Head of caudate nucleus (tissue), 42 donors: ENCODE data around the gene TMEM253.

Experiments
- DNase-seq, 42 donors: peaks; one replicate each; pipeline versions ENCODE4 v3.0.0 to v3.0.0-alpha.2; 2020 to 2021; ENCODE audit warnings: mixed read lengths in 7 of 42
- intact Hi-C: fragments of 100-400 bp; cut with DNase I; formaldehyde crosslinking; loops from one replicate; pipeline ENCODE4 v1.15.0; 2022

TMEM253 gene

DNA sequence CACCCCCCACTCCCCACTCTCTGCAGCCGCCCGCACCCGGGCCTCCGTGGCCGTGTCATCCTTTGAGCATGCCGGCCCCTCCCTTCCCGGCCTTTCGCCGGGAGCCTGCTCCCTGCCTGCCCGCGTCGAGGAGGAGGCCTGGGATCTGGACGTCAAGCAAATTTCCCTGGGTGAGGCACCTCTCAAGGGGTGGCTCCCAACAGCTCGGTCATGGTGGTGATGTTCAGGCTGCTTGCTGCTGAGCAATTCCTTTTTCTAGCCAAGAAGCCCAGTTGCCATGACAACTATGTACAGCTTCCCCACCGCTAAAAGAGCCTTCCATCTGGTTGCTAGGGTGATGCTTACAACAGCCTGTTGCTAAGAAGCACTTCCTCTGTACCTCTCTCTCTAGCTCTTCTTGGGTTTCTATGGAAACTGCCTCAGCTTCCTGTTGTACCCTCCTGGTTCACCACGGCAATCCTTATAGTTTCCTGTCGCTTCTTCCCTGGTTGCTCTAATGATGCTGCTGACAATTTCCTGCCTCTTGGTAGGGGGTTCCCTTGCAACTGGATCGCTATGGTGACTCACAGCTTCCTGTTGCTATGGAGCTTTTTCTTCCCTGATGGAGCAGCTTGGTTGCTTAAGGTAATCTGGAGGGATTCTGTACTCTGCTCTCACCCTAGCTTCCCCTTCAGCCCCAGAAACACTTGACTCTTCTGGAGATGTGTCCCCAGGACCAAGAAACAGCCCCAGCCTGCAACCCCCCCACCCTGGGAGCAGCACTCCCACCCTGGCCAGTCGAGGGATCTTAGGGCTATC is 13.4 kb upstream of the TMEM253 start:
- intact Hi-C loops = no loop called here
- DNase-seq = peak in 32 of 42 donors; percentile 35 to 96 (median 72)

DNA sequence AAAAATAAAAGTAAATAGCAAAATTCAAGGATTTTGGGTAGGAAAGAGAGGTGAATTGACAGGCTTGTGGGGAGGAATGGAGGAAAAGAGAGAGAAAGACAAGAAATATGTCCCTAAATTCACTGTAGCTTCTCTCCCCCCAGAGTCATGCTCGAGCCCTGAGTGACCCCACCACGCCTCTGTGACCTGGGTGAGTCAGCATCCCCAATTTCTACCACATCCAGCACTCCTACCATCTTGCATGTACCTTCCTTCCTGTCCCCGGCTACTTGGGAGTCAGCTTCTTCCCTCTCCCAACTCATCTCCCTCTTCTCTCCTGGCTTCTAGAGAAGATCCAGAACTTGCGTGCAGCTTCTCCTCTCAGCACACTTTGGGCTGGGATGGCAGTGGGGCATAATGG is 12.2 kb upstream of the TMEM253 start:
- DNase-seq = no peak
- intact Hi-C loops = no loop called here

DNA sequence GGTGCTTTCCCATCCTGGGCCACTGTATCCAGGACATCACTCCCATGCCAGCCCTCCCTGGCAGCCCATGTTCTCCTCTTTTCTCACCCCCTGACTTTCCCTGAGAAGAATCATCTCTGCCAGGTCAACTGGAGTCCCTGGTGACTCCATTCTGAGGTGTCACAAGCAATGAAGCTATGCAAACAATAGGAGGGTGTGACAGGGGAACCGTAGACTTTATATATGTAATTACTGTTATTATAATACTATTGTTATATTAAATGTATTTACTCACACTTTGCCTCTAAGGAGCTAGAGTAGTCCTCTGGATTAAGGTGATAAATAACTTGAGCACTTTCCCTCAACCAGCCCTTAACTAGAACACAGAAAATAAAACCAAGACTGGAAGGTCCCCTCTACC is 11.6 kb upstream of the TMEM253 start:
- DNase-seq = no peak
- intact Hi-C loops = no loop called here

DNA sequence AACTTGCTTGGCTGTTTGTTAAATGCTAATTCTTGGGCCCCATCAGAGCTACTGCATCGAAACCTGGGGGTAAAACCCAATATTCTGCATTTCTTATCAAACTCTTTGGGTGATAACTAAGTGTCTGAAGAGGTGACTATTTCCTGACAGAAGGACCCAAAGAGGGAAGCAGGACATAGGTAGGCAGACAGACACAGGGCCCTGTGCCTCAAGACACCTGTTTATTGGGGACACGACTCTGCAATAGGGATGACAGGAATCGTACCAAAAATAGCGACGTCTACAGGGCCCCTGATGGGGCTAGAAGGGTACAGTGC is 11.0 kb upstream of the TMEM253 start:
- no peak for DNase-seq
- intact Hi-C loops = no loop called here

DNA sequence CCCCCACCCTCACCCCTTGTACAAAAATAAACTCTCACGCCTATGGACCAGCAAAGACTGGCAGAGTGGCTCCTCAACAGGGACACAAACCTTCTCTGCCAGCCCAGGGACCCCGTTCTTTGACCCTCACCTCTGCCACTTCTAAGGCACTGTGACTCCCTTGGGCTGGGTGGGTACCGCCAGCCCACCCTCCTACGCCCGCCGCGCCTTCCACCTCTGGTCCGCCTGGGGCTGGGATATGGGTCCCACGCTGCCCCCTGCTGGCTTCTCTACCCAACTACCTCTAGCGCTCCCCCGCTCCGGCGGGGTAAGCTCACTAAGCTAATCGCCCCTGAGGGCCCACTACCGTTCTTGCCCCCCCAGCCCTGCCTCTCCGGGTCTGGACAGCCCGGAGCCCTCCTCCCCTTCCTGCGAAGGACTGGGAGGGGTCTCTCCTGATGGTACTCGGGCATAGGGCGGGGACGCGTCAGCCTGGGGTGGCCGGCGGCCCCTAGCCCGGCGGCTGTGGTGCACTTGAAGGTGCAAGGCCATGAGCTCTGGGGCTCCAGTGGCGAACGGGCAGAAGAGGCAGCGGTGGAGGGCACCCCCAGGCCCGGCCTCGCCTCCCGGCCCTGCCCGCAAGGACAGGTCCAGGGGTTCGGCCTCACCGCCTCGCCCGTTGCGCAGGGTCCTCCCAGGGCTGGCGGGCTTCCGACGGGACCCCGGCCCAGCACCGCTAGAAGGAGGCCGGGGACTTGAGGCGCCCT is 10.5 kb upstream of the TMEM253 start:
- peak in 9 of 42 donors; percentile 20 to 76 (median 51) for DNase-seq
- intact Hi-C loops = no loop called here

DNA sequence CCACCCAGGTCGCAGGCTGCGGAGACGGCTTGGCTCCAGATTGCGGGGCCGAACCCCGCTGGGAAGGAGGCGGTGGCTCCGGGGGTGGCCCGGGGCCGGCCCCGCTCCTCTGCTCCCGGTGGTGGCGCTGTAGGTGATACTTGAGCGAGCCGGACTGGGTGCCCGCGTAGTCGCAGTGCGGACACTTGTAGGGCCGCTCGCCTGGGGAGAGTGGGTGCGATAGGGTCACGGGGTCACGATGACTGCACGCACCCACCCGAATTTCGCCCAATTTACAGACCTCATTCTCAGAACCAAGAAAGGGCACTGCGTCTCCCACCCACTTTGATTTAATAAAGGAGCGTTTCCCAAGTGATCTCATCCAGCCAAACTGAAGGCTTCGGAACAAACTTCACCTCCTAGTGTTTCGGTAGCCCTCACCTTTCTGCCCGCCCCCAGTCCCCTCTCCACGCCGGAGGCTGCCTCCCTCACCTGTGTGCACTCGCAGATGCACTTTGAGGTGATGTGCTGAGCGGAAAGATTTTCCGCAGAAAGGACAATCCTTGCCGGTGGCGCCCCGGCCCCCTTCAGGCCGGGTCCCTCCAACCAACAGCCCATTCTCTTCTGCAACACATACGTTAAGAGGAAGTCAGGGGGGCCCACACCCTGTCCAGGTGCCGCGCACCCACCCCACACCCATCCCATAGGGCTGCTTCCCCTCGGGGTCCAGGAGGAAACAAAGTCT is 9.8 kb upstream of the TMEM253 start:
- no peak for DNase-seq
- intact Hi-C loops = no loop called here

DNA sequence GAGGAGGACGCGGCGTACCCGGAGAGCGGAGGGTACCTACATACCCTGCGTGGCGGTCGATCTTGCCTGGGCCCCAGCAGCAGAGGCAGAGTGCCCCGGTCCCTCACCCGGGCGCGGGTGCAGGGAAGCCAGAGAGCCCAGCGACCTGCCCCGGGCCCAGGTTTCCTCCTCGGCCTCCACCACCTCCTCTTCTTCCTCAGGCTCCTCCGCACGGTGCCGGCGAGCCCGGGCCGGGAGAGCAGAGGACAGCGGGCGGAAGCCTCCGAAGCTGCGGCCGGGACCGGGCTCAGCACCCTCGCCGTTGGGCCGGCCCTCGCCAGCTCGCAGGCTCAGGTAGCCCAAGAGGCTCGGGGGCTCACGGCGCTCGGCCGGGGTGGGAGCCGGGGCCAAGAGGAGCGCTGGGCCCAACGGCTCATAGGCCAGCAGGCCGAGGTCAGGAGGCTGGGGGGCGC is 9.0 kb upstream of the TMEM253 start:
- intact Hi-C loops = no loop called here
- DNase-seq = no peak

DNA sequence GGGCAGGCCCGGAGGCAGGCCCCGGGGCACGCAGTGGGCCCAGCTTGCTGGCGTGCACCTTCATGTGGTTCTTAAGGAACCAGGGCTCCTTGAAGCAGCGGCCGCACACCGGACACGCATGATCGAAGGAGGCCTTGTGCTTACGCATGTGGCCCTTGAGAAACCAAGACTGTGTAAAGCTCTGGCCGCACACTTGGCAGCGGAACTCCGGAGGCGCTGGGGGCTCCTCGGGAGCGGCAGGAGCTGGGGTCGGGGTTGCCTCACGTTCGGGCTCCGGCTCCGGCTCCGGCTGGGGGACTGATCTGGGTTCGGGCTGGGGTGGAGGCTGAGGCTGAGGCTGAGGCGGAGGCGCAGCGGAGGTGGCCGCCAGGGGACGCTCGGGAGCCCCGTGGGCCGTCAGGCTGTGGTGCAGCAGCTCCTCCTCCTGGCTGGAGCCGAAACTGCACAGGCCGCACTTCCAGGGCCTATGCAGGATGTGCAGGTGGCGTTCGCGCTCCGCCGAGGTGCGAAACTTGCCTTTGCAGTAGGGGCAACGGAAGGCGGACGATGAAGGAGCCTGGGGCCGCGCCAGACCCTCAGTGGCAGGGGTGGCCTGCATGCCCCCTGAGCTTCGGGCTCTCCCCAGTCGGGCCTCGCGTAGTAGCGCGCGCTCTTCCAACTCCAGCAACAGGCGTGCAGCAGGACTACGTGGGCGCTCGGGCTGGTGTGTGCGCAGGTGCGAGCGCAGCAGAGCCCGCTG is 8.4 kb upstream of the TMEM253 start:
- peak; percentile 60 to 94 (median 83) for DNase-seq
- intact Hi-C loops = no loop called here

DNA sequence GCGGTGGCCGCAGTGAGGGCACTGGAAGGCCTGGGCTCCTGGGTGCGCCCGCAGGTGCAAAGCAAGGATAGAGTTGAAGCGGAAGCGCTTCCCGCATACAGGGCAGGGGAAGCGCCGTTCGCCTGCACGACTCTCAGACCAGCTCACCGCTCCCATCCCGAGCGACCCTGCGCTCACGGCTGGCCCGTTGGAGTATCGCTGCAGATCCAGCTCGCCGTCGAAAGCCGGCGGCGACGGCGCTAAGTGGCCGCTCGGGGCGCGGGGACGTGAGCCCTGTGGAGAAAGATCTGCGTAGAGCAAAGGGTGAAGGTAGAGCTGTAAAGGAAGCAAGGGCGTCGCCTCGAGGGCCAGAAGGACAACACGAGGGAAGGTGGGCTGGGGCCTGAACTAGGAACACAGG is 7.8 kb upstream of the TMEM253 start:
- intact Hi-C loops = no loop called here
- DNase-seq = no peak

DNA sequence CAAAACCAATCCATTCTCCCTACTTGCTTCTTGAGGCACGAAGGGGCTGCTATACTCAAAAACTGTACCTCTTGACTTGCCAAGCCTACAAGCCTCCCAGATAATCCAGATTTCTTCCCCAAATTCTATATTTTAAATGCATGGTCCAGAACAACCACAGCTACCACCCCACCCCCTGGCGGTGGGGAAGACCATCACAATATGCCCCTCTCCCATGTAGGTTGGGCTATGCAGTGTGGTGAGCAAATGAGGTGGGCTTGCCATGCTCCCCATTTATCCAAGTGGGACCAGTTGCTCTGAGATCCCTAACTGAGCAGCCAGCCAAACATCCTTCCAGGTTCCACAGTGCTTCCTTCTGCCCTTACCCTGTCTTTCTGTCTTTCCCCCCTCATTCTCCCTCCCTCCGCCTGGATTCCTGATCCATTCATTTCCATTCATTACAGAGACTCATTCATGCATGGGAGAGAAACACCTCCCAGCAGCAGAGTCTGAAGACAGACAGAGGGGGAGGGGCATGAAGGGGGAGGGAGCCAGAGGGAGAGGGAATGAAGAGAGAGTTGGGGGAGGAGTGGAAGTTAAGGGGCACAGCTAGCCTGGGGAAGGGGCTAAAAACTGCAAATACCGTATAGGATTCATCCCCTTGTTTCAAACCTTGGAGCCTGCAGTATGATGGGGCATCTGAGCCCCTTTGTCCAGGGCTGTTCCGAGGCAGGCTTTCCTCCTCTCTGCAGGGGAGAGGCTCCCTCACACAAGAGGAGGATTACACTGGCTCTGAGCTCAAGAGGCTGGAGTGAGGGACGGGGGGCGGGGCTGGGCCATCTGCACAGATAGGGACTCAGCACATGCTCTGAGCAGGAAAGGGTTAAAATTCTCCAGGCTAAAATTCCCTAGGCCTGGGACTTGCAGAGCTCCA is 6.8 kb upstream of the TMEM253 start:
- peak in 9 of 42 donors; percentile 20 to 72 (median 50) for DNase-seq
- intact Hi-C loops = no loop called here

DNA sequence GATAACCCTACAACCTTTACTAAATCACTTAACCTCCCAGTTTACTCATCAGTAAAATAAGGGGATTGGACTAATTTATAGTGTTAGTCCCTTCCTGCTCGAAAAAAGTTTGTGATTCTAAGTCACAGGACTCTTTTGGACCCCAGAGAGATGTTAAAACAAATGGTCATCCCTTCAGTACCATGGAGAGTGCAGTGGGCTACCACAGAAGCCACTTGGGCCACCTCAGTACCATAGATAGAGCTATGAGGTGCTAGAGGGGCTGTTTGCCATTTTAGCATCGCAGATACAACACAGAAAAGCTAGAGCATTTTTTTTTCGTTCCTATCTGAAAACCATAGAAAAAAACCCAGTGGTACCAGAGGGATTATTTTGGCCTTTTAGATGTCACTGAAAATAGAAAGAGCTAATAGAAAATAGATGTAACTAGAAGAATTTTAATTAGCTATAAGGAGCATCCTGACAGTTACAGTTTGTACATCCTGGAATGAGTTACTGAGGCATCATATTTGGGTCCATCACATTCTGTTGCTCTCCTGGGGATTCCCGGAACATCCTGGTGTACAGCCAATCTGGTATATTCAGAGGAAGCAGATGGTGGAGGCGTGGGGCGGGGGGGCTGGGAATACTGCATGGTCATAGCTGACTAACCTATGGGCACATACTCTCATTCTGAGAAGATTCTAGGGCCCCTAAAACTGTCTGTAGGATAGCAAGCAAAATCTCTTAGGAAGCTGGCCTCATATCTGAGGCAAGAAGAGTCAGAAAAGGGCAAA is 5.2 kb upstream of the TMEM253 start:
- DNase-seq = no peak
- intact Hi-C loops = loop anchor here (2.0 kb wide), 1 partner anchor 79 kb away; no protein-coding TSS in a partner anchor

DNA sequence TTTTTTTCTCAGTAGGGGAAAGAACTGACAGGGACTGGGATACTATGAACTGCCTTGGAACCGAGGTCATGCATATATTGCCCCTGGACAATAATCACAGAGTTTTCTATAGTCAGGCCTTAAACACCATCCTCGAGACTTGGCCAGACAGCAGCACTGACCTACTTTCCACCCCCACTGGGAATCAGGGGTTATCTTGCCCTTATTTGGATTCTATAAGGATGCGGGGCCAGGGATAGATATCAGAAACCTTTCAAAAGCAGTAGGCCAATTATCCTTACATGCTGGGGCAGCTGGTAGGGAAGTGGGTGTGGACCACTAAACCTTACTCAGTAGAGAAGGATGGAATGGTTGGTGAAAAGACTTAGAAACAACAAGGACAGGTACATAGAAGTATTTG is 4.4 kb upstream of the TMEM253 start:
- no peak for DNase-seq
- intact Hi-C loops = loop anchor here (2.0 kb wide), 1 partner anchor 80 kb away; no protein-coding TSS in a partner anchor

DNA sequence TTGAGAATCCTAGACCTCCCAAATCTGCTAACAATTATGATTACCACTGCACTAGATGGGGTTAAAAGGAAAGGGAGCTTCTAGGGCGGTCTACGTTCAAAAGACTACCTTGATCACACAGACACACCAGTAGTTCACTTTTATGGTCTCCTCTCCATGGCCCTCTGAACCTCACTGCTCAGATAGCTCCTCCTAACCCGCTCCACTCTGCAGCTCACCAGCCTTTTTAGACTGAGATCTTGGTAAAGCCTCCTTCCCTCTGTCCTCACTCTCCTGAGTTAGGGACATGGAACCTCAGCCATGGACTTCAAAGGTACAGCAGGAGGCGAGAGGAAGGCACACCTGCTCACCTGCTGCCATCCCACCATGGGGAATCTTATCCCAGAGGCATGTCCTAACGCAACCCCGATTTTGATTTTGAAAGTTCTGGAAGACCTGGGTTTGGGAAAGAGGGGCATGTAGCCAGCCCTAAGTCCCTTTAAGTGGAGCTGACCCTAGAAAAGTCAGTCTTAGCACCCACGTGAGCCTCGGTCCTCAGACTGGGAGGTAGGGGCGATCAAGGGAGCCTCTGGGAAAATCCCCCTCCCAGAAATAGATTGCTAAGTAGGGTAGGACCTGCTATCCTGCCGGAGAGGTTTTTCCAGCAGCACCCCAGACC is 3.8 kb upstream of the TMEM253 start:
- intact Hi-C loops = loop anchor here (2.0 kb wide), 1 partner anchor 80 kb away; no protein-coding TSS in a partner anchor
- DNase-seq = no peak

DNA sequence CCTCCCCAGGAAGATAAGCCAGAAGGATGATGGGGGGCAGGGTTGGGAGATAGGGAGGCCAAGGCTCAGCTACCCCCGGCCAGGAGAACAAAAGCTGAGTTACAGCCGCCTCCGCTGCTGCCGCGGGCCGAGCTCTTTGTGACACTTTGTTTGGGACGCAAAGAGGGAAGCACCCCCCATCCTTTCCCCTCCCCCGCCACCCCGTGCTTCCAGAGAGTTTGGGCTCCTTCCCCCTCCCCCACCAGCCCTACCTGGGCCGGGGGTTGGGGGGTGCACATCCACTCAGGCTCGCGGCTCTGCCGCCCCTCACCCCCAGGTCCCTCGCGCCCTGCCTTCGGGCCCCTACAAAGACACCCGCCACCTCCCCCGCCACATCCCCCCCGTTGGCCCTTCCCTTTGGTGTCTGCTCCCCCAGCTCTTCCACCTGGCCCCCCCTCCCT is 3.2 kb upstream of the TMEM253 start:
- peak in 10 of 42 donors; percentile 10 to 72 (median 46) for DNase-seq
- intact Hi-C loops = loop anchor here (2.0 kb wide), 1 partner anchor 81 kb away; no protein-coding TSS in a partner anchor

DNA sequence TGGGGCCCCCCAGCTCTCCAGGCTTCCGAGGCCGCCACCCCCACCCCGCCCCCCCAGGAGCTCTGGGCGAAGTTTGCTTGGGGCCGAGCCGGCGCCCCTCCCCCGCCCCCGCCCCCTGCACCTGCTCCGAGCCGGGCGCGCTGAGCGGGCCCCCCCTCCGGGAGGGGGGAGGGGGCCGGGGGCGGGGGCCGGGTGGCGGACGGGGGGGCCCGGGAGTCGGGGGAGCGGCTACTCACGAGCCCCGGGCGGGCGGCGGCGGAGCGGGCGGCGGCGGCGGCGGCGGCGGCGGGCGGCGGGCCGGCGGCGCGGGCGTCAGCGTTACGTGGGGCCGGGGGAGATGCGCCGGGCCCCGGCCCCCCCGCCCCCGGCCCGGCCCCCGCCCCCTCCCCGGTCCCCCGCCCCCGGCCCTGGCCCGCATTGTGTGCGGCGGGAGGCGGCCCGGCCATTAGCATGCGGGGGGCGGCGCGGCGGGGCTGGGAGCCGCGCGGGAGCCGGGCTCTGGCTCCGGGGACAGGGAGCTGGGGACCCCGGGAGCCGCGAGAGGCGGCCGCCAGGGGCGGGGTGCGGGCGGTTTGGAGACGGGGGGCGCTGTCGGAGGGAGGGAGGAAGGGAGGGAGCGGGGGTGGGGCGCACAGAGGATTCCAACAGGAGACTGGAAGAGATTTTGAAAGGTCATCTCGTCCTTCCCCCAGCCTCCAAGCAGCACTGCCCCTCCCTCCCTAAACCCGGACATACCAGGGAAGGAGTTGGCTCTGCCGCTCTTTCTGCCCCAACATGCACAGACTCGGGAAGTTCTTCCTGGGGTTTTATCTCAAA is 2.6 kb upstream of the TMEM253 start, which contains the start of gene ZNF219:
TSS of gene ZNF219 (minus strand) at position 580 of the 816 bp plus-strand sequence. CDS start 5,064 bp downstream, outside the sequence.
- intact Hi-C loops = no loop called here
- DNase-seq = peak in 38 of 42 donors; percentile 33 to 81 (median 58)
